ENCODE data around the gene PLGRKT. TPM values are rescaled to one million over a fixed set of nuclear protein-coding genes. Genes with fewer than 3 reads are reported as not detected.

PLGRKT gene
- total and polyA plus RNA-seq, 9 donors = 2.9 to 35.8 (median 13.3) TPM

DNA sequence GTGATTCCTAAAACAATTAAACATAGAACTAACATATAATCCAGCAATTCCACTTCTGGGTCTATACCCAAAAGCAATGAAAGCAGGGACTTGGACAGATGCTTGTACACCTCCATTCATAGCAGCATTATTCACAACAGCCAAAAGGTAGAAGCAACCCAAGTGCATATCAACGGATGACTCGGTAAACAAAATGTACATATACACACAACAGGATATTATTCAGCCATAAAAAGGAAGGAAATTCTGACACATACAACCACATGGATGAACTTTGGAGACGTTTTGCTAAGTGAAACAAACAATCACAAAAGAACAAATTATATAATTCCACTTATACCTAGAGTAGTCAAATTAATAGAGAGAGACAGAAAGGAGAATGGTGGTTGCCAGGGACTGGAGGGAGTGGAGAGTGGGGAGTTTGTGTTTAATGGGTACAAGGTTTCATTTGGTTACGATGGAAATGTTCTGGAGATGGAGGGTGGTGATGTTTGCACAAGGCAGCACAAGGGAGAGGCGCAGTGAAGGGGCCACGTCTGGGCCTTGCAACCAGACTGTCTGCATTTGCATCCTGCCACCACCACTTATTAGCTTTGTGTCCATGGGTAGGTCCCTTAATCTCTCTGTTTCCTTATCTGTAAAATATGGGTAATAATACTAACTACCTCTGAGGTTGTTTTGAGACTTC is 61.8 kb downstream of the PLGRKT start:
- TF ChIP-seq POLR2A (IDR thresholded peaks at IDR 0.05) (no peak), EP300 (IDR thresholded peaks at IDR 0.05) (no peak)
- TF ChIP-seq, protein P1, sequence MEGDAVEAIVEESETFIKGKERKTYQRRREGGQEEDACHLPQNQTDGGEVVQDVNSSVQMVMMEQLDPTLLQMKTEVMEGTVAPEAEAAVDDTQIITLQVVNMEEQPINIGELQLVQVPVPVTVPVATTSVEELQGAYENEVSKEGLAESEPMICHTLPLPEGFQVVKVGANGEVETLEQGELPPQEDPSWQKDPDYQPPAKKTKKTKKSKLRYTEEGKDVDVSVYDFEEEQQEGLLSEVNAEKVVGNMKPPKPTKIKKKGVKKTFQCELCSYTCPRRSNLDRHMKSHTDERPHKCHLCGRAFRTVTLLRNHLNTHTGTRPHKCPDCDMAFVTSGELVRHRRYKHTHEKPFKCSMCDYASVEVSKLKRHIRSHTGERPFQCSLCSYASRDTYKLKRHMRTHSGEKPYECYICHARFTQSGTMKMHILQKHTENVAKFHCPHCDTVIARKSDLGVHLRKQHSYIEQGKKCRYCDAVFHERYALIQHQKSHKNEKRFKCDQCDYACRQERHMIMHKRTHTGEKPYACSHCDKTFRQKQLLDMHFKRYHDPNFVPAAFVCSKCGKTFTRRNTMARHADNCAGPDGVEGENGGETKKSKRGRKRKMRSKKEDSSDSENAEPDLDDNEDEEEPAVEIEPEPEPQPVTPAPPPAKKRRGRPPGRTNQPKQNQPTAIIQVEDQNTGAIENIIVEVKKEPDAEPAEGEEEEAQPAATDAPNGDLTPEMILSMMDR (IDR thresholded peaks at IDR 0.05) = no peak
- H3K36me3 ChIP-seq = no peaks in the 10 kb centered on the region
- WGBS, 3 donors = 87 to 90% (median 89%) methylated on average over 6 of the region's 6 CpGs
- no peak overlapping the region for H3K4me3 ChIP-seq
- intact Hi-C loops (cut with DNase I) = no loop called here
- H3K27me3 ChIP-seq = no peaks in the 10 kb centered on the region
- peaks cover 2% of the 10 kb centered on the region for H3K4me1 ChIP-seq (ENCODE audit: insufficient read depth)
- H3K9me3 ChIP-seq = no peaks in the 10 kb centered on the region
- DNase-seq = no peak
- no peak overlapping the region for H3K27ac ChIP-seq

DNA sequence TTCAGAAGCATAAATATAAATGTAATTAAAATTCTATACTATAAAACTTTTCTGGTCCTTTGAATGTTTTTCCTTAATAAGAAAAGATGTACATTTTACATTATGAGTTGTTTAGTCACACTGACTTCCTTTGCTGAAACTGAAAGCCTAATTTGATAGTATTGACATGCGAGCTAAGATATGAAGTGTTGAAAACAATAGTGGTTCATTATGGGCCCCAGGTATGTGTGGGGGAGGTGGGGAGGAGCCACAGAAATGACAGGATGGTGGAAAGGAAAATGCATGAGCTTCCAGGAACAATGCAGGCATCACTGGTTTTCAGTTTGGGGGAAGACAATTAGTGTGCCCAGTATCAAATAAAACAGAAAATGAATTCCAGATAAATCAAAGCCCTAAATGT is 62.6 kb downstream of the PLGRKT start:
- H3K4me3 ChIP-seq = no peak overlapping the region
- H3K27ac ChIP-seq = no peak overlapping the region
- H3K4me1 ChIP-seq (ENCODE audit: insufficient read depth) = peaks cover 2% of the 10 kb centered on the region
- no peak for DNase-seq
- WGBS, 3 donors = 25 to 61% (median 57%) methylated on average over 1 of the region's 1 CpG
- no peaks in the 10 kb centered on the region for H3K36me3 ChIP-seq
- no peaks in the 10 kb centered on the region for H3K27me3 ChIP-seq
- TF ChIP-seq EP300 (IDR thresholded peaks at IDR 0.05) (no peak), POLR2A (IDR thresholded peaks at IDR 0.05) (no peak)
- TF ChIP-seq, protein P1 (IDR thresholded peaks at IDR 0.05) = no peak
- intact Hi-C loops (cut with DNase I) = no loop called here
- no peaks in the 10 kb centered on the region for H3K9me3 ChIP-seq

DNA sequence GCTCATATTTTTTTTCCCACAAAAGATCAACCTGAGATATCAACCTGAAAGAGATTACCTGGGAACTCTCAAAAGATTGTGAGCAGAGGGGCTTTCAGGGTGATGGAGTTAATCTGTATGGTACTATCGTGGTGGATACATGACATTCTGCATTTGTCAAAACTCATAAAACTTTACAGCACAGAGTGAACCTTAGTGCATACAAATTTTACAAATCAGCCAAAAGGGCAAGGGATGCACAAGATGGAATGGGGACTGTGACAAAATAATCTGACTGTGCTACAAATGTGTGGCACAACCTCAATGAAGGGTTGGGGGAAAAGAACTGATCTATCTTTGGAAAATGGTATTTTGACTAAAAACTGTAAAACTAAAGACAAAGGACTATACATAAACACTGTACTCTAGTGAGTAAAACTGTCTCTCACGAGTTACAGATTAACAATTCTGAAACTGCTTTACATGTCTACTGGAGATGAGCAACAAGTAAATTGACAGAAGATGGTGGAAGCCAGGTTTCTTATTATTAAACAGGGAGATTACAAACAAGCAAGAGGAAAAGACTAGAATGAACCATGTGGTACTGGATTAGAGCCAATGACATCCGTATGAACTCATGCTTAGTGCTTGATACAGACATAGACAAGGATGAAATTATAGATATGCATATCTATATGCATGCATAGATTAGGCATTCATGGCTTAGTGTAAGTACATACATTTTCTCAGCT is 73.3 kb downstream of the PLGRKT start:
- no peak overlapping the region for H3K27ac ChIP-seq
- H3K27me3 ChIP-seq = no peaks in the 10 kb centered on the region
- no peak overlapping the region for H3K4me3 ChIP-seq
- H3K9me3 ChIP-seq = no peaks in the 10 kb centered on the region
- WGBS, 3 donors = 56 to 91% (median 60%) methylated on average over 2 to 3 of the region's 3 CpGs
- no peaks in the 10 kb centered on the region for H3K36me3 ChIP-seq
- intact Hi-C loops (cut with DNase I) = no loop called here
- no peaks in the 10 kb centered on the region for H3K4me1 ChIP-seq (ENCODE audit: insufficient read depth)
- no peak for TF ChIP-seq POLR2A (IDR thresholded peaks at IDR 0.05)
- TF ChIP-seq, protein P1 (IDR thresholded peaks at IDR 0.05) = no peak
- no peak for TF ChIP-seq EP300 (IDR thresholded peaks at IDR 0.05)
- no peak for DNase-seq

DNA sequence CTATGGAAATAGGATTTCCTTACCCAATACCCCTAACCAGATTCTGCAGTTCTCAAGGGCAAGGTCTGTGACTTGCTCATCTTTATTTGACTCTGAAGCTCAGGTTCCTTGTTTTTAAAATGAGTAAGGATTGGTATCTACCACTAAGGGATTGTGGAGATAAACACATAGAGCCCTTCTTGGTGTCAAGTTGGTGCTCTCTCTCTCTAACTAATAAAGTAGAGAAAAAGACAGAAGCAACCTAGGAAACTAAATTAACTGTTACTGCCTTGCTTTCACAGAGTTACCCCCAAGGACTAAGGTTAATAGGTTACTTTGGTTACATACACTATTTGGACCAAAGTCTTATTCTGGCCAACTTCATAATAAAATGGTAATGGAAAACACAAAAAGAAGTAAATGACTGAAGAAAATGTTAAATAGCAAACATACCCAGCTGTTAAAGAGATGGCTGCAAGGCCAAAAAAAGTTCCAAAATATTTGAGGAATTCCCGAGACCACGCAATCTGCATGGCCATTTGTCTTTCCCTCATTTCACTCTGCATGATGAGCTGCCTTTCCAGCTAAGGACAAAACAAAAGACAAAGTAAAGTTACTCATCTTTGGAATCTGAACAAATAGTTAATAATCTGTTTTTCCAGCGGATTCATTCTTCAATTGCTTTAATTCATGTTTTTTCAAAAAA is 76.3 kb downstream of the PLGRKT start:
- no peaks in the 10 kb centered on the region for H3K9me3 ChIP-seq
- DNase-seq = no peak
- WGBS, 3 donors = 16 to 25% (median 24%) methylated on average over 3 of the region's 3 CpGs

More for the DNA sequence above, 76.3 kb downstream of the PLGRKT start:
- Histone ChIP-seq H3K36me3 (no peaks in the 10 kb centered on the region), H3K27ac (no peak overlapping the region), H3K4me3 (no peak overlapping the region), H3K4me1 (ENCODE audit: insufficient read depth) (no peaks in the 10 kb centered on the region), H3K27me3 (no peaks in the 10 kb centered on the region)
- intact Hi-C loops (cut with DNase I) = no loop called here
- TF ChIP-seq, protein P1 (IDR thresholded peaks at IDR 0.05) = no peak
- TF ChIP-seq POLR2A (IDR thresholded peaks at IDR 0.05) = no peak
- TF ChIP-seq EP300 (IDR thresholded peaks at IDR 0.05) = no peak
